Measurements from ENCODE around the gene ST8SIA5. TPM values are rescaled to one million over a fixed set of nuclear protein-coding genes. Genes with fewer than 3 reads are reported as not detected.
A peak's percentile ranks its signal among the peaks of the same experiment; 100 is the strongest.

The ST8SIA5 gene
- total RNA-seq, 2 donors from 2014 or later, result 5.9 to 6.7 TPM

GRCh38 chr18:46711444-46711863 is 45.4 kb downstream of the ST8SIA5 start:
- H3K36me3 ChIP-seq, result no peaks in the 10 kb centered on the region
- H3K4me1 ChIP-seq, result peaks cover 0 to 25% of the 10 kb centered on the region in 2 donors
- H3K9me3 ChIP-seq, result no peaks in the 10 kb centered on the region
- DNase-seq (ENCODE audit: low spot score), result no peak
- no peak overlapping the region for H3K4me3 ChIP-seq
- peak overlapping the region; percentile 67 to 76 for H3K27ac ChIP-seq
- TF ChIP-seq CTCF (IDR thresholded peaks at IDR 0.05), result no peak
- H3K27me3 ChIP-seq, result no peaks in the 10 kb centered on the region

- no peak for TF ChIP-seq CTCF (IDR thresholded peaks at IDR 0.05)
- Histone ChIP-seq H3K9me3 (no peaks in the 10 kb centered on the region), H3K36me3 (no peaks in the 10 kb centered on the region), H3K27ac (no peak overlapping the region), H3K4me1 (peaks cover 0 to 15% of the 10 kb centered on the region in 2 donors), H3K27me3 (no peaks in the 10 kb centered on the region), H3K4me3 (no peak overlapping the region)
- DNase-seq (ENCODE audit: low spot score), result no peak
Observed at GRCh38 chr18:46706968-46707367, 49.9 kb downstream of the ST8SIA5 start.

- Histone ChIP-seq H3K4me1 (peaks cover 0 to under 1% of the 10 kb centered on the region in 2 donors), H3K9me3 (no peaks in the 10 kb centered on the region), H3K27me3 (no peaks in the 10 kb centered on the region), H3K4me3 (no peak overlapping the region), H3K27ac (no peak overlapping the region), H3K36me3 (no peaks in the 10 kb centered on the region)
- no peak for TF ChIP-seq CTCF (IDR thresholded peaks at IDR 0.05)
- DNase-seq (ENCODE audit: low spot score), result no peak
Observed at GRCh38 chr18:46705521-46705920, 51.3 kb downstream of the ST8SIA5 start.

- H3K4me3 ChIP-seq, result no peak overlapping the region
- TF ChIP-seq CTCF (IDR thresholded peaks at IDR 0.05), result no peak
- DNase-seq (ENCODE audit: low spot score), result no peak
Observed at GRCh38 chr18:46704816-46705215, 52.0 kb downstream of the ST8SIA5 start.

GRCh38 chr18:46704189-46704588 is 52.7 kb downstream of the ST8SIA5 start:
- Histone ChIP-seq H3K4me3 (no peak overlapping the region), H3K27ac (no peak overlapping the region), H3K36me3 (no peaks in the 10 kb centered on the region), H3K9me3 (no peaks in the 10 kb centered on the region), H3K27me3 (no peaks in the 10 kb centered on the region), H3K4me1 (no peaks in the 10 kb centered on the region)
- DNase-seq (ENCODE audit: low spot score), result no peak
- TF ChIP-seq CTCF (IDR thresholded peaks at IDR 0.05), result no peak

More at GRCh38 chr18:46704816-46705215, 52.0 kb downstream of the ST8SIA5 start:
- Histone ChIP-seq H3K27ac (no peak overlapping the region), H3K36me3 (no peaks in the 10 kb centered on the region), H3K4me1 (no peaks in the 10 kb centered on the region), H3K9me3 (no peaks in the 10 kb centered on the region), H3K27me3 (no peaks in the 10 kb centered on the region)

- Histone ChIP-seq H3K4me1 (no peaks in the 10 kb centered on the region), H3K27me3 (no peaks in the 10 kb centered on the region), H3K9me3 (no peaks in the 10 kb centered on the region), H3K27ac (no peak overlapping the region), H3K4me3 (no peak overlapping the region), H3K36me3 (no peaks in the 10 kb centered on the region)
- DNase-seq (ENCODE audit: low spot score), result no peak
- no peak for TF ChIP-seq CTCF (IDR thresholded peaks at IDR 0.05)
Observed at GRCh38 chr18:46702471-46702870, 54.4 kb downstream of the ST8SIA5 start.

All from right atrium auricular region (tissue), 2 donors.